ENCODE measurements around the gene CFAP100. TPM values are rescaled to one million over a fixed set of nuclear protein-coding genes. Genes with fewer than 3 reads are reported as not detected.

Gene CFAP100
- total RNA-seq: not detected

DNA sequence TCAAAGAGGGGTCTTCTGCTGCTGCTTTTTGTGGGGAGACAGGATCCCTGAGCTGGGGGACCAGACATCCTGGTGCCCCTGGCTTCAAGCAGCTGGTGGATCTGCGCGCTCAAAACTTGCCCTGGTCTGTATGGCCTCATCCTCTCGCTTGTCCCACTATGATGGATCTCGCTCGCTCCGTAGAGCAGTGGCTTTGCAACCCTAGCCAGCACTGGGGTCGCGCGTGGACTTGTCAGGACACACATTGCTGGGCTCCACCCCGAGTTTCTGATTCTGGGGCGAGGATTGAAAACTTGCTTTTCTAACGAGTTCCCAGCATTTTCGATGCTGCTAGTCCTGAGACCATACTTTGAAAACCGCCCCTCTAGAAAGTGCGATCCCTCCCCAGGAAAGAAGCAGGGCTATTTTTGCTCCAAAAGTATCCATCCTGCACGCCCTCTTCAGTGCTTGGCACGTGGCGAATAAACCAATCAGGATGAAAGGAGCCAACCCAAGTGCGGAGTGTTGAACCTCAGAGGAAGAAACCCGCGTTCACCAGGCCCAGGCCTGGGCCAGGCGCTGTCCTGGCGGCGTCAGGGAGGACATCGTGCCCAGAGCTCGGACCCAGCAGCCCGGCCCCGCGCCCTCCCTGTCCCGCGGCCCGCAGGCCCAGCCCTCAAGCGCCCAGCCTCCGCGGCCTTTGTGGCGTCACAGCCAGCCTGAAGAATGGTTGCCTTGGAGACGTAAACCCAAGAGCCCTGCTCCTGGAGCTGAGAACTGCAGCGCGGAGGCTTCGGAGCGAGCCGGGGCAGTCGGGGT lies at the start of gene CFAP100:
TSS of gene CFAP100 (plus strand) at position 731 of the 798 bp plus-strand sequence. CDS start 1,092 bp downstream, outside the sequence.
- DNase-seq: peak; percentile 72

DNA sequence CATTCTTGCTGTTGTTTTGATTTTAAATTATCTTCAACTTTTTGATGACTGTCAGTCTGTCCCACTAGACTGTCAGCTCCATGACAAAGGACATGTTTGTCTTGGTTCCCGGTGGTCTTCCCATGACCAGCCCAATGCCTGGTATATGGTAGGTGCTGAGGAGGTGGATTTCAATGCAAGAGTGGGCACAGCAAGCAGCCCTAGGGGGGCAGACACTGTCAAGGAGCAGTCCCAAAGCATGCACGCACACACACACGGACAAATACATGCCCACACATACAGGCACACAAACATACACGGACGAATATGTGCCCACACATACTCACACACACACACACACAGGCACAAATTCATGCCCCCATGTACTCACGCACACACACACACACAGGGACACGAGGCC lies 49.5 kb upstream of the CFAP100 start:
- DNase-seq: no peak

DNA sequence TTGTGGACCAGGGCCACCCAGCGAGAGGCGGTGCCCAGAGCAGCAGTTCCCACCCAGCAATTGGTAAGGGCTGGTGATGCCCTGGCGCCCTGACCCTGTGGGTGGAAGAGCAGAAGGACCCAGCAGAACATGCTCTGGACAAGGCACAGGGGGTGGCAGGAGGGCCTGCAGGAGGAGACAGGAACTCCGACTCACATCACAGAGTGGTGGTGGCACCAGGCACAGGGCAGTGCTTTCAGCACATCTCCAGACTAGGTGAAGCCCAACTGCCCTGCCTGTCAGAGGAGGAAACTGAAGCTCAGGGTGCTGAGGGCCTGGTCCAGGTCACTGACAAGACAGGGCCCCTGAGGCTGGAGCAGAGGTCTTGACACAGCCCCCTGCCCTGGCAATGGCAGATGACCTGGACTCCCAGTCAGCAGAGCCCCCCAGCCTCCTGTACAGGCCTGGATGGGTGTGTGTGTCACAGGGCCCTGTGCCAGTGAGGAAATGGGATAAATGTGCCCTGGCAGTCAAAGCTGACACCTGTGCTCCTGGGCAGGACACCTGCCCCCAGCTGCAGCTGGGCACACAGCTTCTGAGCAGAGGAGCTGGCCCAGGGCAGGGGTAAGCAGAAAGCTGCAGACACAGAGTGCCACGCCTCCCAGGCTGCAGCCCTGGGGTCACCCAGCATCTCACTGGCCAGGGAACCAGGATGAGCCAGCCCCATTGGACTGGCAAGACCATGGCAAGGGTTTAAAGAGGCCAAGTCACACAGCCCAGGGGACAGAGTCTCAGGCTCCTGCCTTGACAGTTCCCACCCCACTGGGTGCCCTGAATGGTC lies 48.9 kb upstream of the CFAP100 start:
- DNase-seq: no peak

DNA sequence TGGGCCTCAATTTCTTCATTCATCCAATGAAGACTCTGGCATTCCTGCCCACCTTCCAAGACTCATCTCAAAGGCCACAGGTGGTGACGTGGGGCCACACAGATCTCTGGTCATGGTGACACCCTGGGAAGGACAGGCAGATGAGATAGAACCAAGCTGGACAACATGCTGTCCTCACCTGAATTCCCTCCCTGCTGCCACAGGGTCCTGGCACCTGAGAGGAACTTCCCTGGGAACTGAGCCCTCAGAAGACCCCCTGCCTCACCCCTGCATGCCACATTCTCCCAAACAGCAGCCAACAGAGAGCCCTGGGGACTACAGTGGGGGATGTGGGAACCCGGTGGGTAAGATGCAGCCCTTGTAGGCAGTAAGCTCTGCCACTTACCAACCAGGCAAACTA lies 48.2 kb upstream of the CFAP100 start:
- no peak for DNase-seq

DNA sequence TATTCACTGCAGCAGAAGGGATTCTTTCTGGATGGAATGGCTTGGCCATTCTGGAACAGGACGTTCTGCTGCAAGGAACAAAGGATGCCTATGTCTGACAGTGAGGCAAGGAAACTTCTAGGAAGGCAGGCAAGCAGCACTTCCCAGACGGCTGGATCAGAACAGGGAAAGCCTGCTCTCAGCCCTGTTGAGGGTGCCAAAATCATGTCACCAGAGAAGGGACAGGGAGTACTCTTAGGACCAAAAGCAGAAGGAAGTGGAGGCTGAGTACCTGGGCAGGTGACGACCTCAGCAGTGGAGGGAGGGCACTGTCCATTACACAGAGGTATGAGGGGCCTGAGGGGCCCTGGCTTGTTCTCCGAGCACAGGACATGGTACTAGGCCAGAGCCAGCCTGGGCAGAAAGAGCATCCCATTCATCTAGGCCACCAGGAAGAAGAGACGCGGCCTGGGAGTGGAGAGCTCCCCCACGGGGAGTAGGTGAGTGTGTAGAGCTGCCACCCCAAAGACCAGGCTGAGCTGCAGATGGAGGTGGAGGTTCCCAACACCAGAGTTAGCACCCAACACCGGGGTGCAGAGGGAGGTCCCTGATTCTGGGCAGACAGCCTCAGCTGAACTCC lies 47.1 kb upstream of the CFAP100 start:
- DNase-seq: no peak

DNA sequence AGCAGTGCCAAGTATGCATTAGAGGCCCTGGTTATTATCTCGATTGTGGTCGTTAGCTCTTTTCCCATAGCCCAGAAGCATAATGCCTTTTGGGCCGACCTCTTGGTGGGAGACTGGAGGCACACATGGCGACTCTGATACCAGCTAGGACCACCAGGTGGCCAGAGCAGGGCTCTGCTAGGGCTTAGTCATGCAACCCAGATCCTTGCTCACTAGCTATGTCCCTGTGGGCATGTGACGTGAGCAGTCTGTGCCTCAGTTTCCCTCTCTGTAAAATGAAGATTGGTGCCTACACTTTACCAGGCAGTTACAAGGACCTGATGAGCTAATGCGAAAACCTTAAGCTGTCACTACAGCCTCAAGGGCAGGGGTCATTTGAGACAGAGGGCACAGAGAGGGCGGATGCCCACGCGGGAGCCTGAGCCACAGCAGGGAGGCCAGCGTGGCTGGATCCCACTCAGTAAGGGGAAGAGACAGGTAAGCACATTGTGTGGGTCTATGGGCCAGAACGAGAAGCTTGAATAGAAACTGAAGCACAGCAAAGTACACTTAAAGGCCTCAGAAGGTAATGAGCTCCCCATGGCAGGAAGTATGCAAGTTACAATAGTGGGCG lies 46.3 kb upstream of the CFAP100 start:
- DNase-seq: no peak

DNA sequence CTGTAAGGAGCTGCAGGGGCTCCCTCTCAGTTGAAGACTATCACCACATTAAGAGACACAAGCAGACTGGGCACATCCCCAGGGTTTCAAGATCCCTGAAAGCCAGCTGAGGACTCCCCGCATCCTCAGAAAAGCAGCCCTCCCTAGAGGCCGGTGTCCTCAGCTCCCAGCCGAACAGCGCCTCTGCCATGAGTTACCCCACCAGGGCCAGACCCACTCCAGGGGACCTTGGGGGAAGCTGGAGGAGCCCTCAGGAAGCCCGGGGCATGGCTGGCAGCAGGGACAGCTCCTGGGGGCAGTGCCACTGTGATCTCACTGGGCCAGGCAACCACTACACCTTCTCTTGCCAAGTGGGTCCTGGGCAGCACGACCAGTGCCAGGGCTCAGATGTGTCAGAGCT lies 45.6 kb upstream of the CFAP100 start:
- DNase-seq: no peak

DNA sequence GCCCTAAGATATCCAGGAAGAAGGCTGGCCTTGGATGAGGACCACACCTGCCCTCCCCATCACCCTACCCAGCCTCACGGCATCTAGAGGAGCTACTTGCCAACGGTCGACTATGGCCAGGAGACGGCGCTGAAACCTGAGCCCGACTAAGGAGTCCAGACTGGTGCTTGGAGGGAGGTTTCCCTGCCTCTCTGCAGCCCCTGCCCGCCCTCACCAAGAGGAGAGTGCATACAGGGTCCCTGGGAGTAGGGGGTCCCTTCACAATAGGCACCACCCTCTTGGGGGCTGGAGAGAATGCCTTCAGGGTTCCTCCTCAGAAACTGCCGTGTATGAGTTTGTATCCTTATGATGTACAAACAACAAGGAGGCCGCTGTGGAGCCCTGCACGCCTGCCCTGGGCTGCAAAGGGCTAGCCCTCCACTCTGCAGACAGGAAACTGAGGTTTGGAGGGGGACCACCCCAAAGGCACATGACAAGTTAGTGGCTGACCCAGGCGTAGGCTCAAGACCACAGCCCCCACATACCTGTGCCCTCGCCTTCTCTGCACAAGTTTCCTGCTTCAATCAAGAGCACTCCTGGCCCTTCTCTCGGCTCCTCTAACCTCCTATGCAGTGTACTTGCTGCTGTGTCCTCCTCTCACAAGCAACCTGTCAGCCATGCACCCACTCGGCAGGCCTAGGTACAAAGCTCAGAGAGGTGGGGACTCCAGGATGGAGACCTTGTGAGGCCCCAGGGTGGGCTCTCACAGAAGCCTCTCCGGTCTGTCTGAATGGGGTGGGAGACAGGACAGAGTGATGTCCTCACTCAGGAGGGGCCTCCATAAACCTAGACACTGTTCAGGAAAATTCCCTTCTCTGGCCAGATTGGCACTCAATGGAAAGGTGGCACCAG lies 44.9 kb upstream of the CFAP100 start:
- no peak for DNase-seq

DNA sequence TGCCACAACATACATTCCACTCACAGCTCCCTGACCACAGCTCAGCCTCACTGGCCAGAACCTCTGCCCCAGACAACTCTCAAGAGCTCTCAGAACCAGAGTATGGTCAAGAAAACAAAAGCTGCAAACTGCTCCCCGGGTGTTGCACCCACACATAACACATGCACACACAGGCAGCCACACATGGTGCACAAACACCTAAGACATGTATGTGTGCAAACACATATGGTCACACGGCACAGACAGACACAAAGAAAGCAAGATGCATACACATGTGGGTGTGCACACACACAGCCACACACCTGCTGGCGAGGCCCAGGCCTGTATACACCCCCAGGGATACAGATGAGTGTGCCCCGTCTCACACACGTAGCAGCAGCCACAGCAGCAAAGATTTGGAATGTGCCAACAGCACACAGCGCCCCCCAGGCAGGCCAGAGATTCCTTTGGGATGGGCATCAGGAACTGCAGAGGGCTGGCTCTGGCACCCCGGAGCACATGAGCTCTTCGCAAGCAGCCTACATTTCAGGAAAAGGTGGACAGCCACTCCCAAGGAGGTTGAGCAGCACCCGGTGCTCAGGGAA lies 44.1 kb upstream of the CFAP100 start:
- DNase-seq: no peak

DNA sequence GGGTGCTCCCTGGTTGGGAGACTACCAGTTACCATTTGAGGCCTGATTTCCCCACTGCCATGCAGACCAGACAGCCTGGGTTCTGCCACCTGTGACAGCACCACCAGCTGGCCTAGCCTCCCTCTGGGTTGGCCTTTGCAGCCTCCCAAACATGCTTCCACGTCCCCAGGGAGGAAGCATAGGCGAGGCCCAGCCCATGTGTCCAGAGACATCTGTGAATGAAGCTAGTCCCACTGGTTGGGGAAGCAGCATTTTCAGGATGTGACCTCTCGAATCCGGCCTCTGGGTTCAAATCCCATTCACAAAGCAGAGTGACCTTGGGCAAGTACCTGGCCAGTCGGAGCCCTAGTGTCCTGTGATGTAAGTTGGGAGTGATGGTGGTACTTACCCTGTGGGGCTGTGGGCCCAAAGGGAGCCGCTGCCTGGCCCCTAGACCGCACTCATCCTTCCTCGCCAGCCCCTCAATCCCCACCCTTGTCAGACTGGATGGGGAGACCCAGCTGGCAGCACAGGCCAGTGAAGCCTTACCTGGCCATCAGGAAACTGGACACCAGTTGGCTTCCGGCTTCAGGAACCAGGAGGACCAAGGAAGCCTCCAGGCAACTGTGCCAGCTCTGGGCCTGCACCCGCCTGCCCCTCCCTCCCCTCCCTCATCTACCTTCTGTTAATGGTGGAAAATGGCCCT lies 43.5 kb upstream of the CFAP100 start:
- no peak for DNase-seq

DNA sequence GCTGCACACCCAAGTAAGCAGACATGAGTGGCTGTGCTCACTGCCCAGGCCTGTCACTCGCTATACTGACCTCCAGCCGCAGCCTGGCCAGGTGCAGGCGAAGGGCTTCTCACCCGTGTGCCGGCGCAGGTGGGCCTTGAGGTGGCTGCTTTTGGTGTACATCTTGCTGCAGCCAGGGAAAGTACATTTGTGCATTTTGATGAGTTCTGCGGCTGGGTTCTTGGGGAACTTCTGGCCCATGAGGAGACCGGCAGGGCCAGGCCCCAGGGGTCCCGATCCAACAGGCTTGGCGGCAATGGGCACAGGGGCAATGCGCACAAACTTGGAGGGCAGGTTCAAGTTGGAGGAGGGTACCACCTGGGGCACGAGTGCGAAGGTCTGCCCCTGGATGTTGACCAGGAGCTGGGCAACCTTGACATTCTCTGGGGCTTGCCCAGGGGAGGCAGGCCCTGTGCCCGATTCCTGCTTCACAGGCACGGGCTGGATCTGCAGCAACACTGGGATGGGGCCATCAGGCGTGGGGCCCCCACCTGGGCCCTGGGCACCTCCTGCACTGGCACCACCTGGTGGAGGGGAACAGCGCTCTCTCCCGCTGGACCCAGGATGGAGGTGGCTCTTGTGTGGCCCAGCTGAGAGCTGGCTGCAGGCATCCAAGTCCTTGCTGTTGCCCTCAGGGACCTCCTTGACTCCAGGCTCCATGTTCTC lies 42.8 kb upstream of the CFAP100 start:
- no peak for DNase-seq

DNA sequence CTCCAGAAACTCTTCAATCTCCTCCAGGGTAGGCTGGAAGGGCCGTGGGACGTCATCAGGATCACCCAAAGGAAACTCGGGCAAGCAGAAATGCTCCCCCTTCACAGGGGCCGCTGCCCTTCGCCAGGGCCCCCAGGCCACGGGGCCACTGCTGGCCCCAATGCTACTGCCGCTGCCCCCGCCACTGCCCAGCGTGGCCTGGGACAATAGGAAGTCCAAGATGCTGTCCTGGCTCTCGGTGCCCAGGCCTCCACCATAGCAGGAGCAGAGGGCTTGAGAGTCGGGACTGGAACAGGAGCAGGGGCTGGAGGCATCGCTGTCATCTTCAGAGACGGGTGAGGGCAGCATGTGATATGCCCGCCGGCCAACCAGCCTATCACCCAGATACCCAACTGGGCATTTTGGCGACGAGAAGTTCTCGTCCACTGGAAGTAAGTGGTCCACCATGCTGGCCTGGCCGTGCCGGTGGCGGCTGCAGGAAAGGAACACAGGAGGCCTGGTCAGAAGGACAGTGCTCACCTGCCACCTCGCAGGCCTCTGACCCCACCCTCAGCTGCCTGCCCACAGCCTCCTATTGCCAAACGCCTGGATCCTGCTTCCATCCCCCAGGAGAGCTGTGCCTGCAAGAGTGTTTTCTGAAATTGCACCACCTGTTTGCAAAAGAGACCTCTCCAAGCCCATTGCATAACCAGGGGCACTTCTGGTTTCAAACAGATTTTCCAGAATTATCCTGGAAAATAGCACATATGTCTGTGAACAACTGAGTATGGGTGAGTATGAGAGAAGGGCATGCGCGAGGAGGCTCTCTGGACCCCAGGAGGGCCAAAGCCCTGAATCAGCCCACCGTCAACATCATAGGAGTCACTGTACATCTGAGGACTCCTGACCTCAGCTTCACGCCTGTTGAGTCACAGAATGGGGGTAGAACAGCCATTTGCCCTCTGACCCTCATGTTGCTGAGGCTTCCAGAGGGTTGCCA lies 41.9 kb upstream of the CFAP100 start:
- DNase-seq: no peak

DNA sequence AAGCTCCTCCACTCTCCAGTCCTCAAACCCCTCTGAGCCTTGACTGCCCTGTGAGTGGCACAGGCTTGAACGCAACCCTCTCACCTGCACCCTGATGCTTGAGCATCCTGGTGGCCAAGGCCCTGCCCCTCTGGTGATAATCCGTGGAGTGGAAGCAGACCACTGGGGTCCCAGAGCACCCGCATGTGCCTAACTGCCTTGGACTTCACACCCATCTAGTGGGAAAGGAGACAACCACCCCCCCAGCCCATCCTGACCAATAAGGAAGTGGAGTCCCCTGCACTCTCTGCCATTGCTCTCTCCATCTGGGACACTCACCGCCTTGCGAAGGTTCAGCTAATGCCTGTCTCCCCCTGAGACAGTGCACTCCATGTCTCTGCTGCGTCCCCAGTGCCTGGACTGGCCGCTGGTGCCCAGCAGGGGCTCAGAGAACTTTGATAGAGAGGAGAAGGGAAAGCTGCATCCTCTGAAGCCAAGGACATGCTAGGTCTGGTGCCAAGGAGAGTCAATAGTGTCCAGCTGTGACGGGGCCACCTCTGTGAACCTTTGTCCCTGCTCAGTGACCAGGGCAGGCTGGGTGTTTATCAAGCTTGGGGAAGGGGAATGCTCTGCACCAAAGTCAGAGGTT lies 40.9 kb upstream of the CFAP100 start:
- DNase-seq: no peak

DNA sequence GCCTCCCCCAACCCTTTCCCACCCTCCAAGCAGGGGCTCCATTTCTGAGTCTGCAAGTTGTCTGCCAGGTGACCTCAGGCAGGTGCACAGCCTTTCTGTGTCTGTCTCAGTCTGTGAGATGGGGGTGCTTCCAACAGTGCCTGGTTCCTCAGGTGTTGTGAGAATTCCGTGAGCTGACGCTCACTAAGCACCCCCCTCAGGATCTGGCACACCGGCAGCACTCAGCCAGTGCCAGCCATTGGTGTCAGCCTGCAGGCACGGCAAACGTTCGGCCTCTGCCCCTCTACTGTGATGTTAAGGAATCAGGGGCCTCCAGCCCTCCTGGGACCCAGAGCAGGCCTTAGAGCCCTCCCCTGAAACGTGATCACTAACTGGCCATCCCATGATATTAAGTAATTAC lies 39.9 kb upstream of the CFAP100 start:
- DNase-seq: no peak

DNA sequence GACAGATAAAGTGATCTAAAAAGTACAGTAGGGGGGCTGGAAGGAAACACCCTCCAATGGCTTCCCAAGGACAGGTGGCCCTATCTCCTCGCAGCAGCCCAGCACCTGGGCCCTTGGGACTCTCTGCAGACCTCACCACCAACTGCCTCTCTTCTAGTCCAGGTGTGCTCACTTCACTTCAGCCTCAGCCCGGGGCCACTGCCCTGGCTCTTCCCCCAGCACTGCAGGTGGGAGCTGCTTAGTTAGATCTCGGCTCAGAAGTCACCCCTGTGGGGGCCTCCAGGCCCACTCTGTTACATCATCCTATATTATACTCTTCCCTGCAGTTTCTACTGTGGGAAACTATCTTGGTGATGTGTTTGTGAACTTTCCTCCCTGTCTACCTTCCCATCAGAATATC lies 39.5 kb upstream of the CFAP100 start:
- no peak for DNase-seq

DNA sequence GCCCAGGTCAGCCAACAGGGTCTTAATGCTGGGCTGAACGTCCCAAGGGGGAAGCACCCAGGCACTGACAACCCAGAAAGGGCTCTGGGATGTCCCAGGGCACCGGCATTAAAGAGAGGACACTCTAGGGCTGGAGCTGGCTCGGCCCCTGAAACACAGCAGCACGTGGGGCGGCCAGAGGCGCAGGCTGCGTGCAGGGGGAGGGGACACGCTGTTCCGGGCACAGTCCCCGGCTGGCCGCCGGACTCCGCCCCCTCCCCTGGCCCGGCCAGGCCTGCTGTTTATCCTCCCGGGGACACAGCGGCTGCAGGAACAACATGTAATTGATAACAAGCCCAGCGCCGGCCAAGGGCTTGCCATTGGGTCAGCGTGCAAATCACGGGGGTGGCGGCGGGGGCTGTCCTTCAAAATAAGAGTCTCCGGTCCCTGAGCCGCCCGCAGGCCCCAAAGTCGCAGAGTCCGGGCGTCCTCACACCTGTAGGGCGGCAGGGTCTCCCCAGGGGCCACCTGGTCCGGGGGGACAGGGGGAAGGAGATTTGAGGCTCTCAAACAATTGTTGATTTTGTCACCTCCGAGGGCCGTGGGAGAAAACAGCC lies 38.8 kb upstream of the CFAP100 start:
- DNase-seq: peak; percentile 90

DNA sequence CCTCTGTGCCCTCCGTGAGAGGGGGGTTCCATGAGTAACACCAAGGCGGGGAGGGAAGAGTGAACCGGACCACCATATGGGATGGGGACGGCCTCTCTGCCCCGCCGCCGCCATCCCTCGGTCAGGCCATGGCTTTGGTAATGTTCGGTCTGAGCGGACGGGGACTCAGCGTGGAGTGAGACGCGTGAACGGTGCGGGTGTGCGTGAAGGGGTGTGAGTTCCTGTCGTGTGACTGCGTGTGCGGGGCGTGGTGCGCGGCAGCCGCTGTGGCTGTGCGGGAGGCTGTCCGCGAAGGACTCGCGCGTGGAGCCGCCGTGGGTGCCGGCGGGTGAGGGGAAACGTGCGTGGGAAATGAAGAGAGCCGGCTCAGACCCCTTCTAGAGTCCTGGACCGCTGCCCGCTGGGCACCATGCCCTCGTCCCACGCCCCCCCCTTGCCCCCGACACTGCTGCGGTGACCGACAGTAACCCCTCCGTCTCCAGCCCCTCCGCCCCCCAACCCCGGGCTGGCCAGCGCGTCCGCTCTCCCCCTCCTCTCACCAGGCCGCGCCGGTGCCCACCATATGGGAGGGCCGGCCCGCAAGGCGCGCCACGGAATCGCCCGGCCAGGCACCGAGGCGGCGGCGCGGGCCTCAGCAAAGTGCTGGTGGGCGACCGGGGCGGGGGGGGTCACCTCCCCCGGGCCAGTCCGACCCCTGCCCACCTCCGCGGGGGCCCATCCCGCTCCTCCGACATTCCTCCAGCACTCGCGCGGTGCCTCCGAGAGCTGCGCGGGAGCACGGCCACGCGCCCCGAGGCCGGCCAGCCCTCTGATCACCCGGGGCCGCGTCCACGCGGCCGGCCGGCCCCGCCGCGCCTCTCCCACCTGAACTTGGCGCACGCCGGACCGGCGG lies 38.1 kb upstream of the CFAP100 start:
- peak; percentile 14 for DNase-seq
